Measurements from ENCODE around the gene GPSM1.

Gene GPSM1

DNA sequence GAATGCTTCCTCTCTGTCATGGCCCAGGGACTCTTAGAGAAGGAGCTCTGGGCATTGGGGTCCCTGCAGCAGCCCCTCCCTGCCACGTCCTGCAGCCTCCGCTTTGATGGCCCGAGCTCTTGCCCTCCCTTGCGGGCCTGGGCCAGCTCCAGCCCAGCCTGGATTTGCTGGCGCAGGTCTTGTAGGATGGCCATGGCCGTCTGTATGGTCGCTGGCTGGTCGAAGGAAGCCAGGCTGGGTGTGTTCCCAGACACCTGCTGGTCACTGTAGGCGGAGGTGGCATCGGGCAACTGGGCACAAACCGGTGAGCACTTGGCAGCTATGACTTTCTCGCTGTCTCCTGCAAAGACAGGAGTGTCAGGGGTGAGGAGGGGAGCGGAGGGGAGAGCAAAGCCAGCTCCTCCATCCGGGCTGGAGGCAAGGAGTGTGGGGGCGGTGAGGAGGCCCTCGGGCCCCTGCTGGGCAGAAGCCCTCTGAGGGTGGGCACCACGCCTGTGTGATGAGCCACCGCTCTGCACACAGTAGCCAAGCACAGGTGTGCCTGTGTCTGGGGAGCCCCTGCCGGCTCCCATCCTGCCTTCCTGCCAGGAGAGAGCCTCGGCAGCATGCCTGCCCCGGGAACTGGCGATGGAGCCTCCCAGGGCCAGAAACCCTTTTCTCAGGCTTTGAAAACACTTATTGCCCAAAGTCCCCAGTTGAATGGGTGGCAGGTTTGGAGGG is 35.9 kb upstream of the GPSM1 start:
- no peak for DNase-seq (ENCODE audit: low read depth)

DNA sequence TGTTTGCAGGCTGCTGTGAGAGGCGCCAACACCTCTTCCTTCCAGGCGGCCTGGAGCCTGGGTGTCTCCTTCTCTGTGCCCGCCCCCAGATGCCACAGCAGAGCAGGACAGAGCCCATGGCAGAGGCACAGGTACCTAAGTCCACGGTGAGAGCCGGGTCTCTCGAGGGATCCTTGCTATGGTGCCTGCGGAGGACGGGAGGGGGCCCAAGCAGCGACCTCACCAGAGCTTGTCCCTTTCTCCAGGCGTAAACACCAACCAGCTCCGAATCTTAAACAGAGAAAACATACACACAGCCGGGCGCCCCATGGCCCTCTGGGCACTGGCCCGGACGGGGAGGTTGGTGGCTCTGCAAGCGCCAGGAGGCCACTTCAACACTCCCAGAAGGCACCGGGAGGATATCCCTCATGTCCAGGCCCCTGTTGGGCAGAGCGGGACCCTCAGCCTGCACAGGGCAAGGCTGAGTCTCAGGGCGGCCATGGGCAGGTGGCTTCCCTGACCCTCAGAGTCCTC is 35.3 kb upstream of the GPSM1 start:
- DNase-seq (ENCODE audit: low read depth), result no peak

DNA sequence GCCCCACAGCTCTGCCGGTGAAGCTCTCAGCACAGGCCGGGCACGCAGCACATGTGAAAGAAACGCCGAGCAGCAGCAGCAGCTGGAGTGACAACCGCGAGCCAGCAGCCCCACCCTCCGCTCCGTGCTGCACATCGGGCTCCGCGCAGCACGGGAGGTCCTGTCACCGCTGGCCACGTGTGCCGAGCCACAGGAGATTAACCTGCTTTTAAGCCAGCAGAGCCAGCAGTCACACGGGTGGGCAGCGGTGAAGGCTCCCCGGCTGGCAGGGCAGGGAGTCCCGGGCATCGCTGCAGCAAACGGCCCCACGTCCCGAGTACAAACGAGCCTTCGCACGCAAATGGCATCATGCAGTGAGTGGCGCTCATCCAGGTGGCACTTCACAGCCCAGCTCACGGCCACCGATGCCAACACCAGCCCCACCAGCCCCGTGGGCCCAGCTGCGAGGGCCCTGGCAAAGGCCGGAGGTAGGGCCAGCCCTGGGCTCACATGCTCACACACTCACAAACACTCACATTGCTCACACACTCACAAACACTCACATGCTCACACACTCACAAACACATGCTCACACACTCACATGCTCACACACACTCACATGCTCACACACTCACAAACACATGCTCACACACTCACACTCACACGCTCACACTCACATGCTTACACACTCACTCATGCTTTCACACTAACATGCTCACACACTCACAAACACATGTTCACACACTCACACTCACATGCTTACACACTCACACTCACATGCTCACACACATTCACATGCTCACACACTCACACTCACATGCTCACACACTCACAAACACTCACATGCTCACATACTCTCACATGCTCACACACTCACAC is 34.5 kb upstream of the GPSM1 start:
- no peak for DNase-seq (ENCODE audit: low read depth)

DNA sequence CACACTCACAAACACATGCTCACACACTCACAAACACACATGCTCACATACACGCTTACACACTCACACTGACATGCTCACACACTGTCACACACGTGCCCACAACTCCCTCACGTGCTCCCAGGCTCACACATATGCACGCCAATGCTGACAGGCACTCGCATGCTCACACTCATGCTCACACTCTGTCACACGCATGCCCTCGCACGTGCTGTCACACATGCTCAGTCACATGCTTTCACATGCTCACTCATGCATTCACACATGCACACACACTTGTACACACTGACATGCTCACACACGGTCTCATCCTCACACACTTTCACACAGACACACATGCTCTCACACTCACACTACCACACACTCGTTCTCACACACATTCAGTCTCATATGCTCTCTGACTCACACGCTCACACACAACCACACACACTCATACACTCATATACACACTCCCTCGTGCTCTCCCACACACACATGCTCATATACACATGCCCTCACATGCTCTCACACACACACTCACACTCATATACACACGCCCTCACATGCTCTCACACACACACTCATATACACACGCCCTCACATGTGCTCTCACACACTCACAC is 33.8 kb upstream of the GPSM1 start:
- DNase-seq (ENCODE audit: low read depth), result no peak

DNA sequence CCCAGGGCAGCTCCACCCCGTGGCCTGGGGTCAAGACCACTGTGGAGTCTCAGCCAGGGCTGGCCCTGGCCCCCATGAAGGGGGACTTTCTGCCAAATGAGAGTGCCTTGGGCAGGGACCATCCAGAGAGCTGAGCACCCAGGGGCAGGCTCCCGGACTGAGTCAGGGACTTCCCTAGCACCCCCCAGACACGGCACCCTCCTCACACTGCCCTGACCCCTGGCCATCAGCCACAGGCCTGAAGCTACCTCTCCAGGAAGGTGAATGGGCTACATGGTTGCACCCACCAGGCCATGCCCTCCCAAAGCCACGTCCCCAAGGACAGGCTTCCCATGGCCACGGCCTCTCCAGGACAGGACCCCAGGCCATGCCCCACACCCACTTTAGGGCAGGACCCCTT is 32.9 kb upstream of the GPSM1 start:
- no peak for DNase-seq (ENCODE audit: low read depth)

DNA sequence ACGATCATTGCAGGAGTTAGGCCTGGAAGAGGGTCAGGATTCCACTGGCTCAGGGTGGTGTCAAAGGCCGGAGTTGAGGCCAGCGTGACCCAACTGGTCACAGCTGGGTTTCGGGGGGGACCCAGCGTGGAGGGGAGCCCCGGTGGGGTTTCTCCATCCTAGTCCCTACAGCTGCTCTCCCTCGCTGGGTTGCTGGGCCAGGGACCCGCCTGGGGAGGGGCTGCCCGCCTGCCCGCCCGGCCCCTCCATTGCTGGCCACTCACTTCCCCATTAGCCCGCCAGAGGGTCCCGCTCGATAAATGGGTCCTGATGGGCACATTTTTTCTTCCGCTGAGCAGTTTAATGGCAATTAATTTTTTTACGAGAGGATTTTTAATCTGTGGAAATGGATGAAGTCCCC is 32.3 kb upstream of the GPSM1 start:
- no peak for DNase-seq (ENCODE audit: low read depth)

DNA sequence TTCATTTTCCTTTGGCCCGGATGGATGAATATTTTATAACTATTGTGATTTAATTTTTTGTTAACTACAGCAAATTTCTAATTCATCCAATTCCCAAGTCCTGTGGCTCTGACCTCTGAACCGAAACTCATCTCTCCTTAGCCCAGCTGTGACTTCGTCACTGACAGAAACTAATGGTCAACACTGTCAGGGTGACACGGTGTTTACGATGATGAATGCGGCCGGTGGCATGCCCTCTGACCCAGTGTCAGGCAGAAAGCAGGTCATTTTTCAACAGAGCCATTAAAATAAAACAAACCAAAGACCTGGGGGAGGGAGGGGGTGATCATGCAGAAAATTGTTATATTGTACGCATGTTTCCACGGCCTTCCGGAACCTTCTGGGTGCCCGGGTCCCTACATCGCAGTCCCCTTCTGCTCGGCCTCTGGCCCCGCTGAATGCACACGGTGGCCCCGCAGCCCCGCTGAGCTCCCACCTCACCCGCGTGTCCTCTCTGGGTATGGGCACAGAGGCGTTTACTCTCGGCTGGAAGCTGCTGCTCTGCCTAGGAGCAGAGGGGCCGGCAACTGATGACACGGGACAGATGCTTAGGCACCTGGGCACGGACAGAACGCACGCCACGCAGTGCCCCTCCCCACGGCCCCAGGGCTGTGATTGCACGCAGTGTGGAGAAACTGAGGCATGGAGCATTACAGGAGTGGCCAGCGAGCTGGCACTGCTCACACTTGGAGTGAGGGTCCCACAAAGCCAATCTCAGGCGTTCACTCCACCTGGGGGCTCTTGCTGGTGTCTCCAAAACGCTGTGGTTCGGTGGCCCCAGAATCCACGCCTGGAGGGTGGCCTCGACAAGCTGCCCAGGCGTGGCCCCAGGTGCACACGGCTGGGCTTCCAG is 31.6 kb upstream of the GPSM1 start:
- no peak for DNase-seq (ENCODE audit: low read depth)

DNA sequence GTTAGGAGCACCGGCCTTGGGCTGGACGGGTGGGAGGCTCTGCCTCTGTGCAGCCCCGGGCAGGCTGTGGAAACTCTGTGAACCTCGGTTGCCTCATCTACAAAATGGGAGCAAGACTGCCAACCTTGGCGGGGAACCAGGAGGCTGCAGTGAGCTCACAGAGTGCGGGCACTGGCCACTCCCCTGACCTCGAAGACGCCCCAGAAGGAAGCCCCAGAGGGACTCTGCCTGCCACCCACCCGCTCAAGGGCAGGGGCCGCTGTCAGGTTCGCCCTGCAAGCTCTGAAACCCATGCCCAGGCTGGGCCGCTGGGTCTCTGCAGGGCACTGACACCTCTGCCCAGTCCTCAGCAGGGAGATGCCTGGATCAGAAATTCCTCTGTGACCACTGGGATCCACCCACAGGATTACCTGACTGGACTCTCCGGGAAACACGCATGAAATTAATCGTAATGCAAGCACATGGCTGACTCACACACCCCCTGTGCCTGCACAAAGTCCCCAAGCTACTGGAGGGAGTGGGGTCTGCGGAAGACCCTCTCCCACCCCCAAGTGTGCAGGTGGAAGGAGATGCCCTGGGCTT is 30.8 kb upstream of the GPSM1 start:
- no peak for DNase-seq (ENCODE audit: low read depth)

DNA sequence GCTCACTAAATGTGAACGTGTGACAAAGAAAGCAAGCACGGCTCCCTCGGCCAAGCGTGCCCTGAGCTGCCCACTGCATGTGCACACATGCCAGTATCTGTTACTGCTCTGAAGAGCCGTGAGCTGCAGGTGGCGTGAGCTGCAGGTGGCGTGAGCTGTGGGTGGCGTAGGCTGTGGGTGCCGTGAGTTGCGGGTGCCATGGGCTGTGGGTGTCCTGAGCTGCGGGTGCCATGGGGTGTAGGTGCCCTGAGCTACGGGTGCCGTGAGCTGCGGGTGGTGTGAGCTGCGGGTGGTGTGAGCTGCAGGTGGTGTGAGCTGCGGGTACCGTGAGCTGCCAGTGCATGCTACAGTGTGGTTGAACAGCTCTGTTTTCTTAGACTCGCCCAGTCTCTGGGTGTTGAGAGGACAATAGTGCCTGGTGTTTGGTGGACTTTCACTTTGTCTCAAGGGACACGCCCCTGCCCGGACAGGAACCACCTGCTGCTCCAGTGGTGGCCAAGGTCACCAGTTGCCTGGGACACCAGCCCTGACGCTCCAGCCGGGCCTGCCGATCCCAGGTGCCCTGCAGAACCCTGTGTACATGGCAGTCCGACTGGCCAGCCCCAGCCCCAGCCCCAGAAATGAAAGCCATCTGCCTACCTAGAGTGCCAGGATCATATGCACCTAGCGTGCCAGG is 30.2 kb upstream of the GPSM1 start:
- no peak for DNase-seq (ENCODE audit: low read depth)

DNA sequence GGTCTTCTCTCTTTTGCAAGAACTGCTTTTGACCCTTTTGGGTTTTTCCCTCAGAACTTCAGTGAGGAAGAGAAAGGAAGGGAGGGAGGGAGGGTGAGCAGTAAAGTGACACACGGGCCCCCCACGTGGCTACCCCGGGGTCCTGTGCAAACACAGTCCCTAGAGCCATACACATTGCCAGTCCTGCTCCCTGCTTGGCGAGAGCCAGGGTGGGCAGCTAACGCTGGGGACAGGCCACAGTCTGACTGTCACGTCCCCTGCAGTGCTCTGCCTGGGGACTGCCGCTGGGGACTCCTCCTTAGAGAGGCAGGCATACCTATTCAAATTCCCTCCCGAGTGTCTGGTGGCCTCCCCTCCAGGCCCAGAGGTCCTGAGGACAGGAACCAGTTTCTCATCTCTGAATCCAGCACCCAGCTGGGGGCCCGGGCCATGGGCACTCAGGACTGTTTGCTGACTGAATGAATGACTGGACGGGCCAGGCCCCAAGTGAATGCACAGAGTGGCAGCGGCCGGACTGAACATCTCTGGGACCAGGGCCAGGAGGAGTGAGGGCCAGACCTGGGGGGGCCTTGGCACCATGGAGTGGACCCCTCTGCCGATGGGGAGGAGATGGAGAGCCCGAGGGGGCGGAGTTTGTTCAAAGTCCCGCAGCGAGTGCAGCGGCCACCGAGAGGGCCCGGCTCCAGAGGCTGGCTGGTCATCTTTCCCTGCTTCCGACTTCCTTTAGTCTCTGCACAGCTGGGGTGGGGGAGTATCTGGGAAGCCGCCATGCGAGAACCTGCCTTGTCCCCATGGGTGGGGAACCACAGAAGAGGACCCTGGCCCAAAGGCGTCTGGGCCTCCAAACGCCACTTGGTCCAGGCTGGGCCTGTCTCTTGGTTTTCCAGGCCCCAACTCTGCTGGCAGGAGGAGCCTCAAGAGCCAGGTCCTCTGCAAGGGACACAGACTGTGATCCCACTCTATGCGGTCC is 29.3 kb upstream of the GPSM1 start:
- DNase-seq (ENCODE audit: low read depth), result no peak

DNA sequence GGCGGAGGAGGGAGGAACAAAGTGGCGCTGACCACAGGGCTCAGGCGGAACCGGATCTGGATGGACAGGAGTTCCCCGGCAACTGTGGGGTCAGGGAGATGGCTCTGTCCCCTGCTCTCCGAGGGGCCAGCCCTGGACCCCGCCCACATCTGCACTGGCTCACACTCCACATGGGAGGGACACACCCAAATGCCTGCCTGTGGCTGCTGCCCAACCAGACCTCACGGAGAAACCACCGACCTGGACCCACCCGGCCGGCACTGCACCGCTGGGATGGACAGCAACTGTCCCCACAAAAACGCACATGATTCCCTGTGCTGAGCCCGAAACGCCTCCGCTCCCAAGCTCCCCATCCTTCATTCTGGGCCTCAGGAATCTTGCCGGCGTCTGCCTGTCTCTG is 28.2 kb upstream of the GPSM1 start:
- no peak for DNase-seq (ENCODE audit: low read depth)

DNA sequence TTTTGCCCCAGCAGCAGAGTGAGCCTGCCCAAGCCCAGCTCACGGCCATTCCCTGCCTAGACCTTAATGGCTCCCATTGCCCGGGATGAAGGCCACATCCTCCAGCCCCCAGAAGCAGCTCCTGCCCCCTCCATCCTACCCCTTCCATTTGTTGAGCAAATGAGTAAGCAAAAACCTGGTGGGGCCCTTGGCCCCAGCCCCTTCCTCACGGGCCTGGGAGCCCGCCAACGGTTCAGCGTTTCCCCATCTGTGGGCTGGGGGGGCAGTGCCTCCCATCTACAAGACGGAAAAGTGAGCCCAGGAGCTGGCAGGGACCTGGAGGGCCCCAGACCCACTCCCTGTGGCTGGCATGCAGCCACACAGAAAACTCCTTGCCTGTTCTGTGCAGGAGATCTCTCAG is 27.8 kb upstream of the GPSM1 start:
- no peak for DNase-seq (ENCODE audit: low read depth)

DNA sequence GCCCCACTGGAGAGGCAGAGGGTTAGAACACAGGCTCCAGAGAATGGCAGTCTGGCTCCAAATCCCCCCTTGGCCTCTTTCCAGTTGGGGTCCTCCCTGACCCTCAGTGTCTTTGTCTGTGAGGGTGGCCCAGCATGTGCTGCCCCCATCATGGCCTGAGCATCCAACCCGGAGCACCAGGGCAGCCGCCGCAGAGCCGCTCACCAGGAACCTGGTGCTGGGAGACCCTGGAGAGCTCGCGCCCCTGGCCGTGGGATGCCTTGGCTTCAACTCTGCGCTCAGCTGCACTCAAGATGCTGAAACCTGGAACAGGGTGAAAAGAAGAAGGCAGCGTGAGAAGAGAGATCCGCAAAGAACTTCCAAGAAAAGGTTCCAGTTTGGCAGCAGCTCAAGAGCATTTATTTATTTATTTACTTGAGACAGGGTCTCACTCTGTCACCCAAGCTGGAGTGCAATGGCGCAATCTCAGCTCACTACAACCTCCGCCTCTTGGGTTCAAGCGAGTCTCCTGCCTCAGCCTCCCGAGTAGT is 27.3 kb upstream of the GPSM1 start:
- no peak for DNase-seq (ENCODE audit: low read depth)

DNA sequence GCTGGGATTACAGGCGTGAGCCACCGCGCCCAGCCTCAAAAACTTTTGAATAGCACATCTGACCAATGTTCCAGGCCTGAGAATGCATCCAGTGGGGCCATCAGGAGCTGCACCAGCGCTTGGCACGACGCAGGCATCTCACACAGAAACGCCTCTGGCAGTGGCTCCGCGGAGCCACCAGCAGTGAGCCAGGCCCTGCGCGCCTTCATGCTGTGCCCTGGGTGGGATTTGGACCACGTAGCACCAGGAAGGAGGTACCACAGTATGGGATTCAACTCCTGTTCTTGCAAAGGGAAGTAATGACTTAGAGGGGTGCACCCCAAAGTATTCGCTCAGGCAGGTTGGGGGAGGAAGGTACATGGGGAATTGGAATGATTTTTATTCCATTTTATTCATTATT is 26.5 kb upstream of the GPSM1 start:
- DNase-seq (ENCODE audit: low read depth), result no peak

DNA sequence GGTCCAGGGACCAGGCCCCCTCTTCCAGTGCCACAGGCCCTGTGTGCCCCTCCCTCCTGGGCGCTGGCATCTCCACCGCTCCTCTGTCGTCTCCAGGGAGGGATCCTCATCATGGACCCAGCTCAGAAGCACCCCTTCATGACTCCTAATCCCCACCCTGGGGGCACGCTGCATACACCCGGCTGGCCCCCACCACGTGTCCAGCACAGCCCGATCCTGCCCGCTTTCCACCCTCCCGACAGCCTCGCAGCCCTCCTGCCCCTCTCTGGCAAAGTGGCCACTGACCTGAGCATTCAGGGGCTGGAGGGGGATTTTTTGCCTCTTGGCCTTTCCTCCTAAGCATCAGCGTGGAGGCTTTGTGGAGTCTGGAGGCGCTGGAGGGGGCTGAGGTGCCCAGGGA is 24.8 kb upstream of the GPSM1 start:
- DNase-seq (ENCODE audit: low read depth), result no peak

DNA sequence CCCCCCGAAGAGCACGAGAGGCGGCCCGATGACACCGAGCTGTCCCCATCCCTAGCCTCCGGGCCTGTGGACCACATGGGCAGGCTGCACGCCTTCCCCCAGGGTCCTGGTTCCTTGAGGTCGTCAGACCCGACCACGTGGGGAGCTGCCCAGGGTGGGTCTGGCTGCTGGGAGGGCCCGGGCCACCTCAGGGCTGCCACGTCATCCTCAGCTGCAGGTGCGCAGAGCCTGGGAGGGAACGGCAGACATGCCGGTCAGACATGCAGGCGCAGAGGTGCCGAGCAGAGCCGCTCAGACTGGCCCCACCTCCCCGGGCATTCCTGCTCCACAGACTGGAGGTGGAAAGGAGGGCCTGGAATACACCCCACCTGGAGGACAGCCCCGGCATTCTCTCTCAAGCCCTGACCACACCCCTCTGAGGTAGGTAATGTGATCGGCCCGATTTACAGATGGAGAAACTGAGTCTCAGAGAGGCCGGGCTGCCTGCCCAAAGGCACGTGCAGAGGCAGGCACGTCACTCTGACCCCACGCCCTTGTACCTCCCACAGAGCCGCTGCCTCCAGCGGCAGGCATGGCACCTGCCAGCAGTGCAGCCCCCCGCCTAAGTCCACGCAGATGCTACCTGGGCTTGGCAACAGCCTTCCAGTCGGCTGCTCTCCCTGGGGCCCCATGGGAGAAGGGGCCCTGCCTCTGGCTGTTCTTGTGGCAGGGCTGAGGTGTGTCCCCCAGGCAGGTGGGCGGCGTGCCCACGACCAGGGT is 24.1 kb upstream of the GPSM1 start:
- no peak for DNase-seq (ENCODE audit: low read depth)

DNA sequence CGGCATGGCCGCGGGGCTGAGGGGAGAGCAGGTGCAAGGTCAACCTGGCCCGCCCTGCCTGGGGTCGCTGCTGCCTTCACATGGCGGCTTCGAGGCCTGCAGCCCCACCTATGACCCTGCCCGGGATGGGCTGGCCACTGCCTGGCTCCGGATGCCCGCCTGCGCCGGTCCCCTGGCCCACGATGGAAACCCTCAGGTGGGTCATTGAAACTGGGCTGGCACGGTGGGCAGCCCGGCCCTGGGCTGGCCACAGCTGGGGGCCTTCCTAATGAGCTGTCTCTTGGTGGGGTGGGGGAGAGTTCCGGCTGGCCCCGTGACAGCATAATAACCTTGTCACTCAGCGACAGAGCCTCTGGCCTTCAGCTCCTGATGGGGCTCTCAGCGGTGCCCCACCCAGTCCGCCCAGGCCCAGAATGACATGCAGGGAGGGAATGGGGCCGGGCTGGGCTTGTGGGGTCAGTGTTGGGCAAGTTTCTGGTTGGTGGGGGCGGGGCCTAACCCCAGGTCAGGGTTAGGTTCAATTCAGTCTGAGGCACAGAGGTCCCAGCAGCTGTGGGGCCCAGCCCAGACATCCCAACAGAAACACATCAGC is 23.4 kb upstream of the GPSM1 start, which contains the start of gene CCDC187:
Gene CCDC187, minus strand, starts transcription at position 270 of the 592 bp plus-strand sequence. Its CDS starts 264 bp downstream, at position 6.
- DNase-seq (ENCODE audit: low read depth), result no peak

DNA sequence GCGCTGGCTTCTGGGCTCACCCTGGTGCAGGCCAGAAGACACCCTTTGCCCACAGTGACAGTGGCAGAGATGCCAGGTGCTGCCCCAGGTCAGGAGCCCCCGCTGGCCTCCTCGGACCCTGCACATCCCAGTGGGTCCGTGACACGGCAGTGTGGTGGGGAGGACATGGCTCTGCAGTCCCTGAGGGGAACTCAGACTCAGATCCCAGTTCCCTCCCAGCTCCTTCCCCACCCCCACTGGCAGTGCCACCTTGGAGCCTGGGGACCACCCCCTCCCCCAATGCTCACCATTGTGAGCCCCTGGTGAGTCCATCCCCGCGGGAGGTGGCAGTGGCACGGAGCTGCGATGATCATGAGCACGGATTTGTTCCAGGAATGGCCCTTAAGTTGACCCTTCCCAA is 22.9 kb upstream of the GPSM1 start:
- DNase-seq (ENCODE audit: low read depth), result no peak
